NCI-H187 treated with DMSO at 0.1 percent for 48 hours (cell line): Measurements from ENCODE around the gene CCDC28A.

Experiments used
- DNase-seq: peaks from one replicate; lab custom pipeline; 2025; lab: John Stamatoyannopoulos, UW

CCDC28A gene

DNA sequence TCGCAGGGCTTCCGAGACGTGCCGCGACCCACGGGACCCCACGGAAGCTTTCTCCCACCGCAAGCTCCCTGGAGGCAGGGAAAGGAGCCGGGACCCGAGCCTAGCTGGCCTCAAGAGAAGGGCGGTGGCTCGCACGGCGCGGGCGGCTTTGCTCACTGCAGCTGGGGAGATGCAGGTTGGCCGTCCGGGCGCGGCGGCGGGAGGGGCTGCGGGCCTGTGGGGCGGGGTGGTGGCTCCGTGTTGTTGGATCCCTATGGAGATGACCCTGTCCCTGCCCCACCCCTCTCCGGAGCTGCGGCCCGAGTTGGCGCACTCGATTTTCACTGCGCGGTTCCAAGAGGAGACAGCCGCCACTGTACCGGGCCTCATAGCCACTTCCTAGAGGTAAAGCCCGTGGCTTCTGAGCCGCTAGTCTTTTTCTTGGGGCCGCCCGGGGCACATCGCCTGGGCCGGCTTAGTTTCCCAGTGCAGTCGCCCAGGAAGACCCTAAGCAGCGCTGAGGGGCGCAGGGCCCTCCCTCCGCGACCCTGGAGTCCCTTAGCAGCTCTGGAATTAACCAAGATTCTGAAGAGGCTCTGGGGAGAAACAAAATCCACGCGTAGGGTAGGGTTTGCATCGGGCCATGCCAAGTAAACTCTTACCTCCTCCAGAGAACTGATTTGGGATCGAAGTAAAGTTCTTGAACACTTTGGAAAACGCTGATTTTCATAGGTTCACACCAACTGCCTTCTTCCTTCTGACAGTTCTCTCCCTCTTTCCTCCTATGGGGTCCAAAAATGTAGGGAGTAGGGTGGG, 22.4 kb downstream of the CCDC28A start, which contains the start of gene ECT2L:
TSS of gene ECT2L (plus strand) at position 279 of the 795 bp plus-strand sequence. CDS start 17,188 bp downstream, outside the sequence.
- DNase-seq, result no peak

DNA sequence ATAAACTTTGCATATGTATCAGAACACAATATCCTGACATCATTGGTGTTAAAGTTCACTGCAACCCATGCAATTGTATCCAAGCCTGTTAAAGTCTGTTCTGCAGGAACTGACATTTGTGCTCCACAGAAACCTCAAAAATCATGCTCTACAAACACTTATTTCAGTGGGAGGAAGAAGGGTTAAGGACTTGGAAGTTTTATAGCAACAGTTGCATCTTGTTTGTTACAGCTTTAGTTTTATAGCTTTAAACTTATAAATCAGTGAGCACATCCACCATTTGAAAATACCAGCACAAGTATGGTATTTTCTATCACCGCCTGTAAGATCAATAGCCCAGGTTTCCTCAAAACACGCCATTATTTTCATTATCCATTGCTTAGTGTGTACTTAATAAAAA, 23.2 kb downstream of the CCDC28A start:
- no peak for DNase-seq

DNA sequence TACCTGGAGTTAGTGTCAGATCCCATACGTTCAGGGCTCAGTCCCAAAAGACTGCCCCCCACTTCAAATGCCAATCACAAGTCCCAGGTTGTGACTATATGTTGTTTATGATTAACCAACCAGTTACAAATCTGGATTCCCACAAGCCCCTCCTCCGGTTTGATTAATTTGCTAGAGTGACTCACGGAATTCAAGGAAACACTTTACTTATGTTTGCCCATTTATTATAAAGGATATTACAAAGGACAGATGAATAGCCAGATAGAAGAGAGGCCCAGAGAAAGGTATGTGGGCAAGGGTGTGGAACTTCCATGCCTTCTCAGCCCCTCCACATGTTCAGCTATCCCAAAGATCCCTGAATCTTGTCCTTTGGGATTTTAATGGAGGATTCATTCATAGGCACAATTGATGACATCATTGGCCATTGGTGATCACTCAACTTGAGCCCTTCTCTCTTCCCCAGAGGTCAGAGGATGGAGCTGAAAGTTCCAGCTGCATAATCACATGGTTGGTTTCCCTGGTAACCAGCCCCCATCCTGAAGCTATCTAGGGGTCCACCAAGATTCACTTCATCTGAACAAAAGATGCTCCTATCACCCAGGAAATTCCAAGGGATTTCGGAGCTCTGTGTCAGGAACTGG, 24.4 kb downstream of the CCDC28A start:
- DNase-seq, result no peak

DNA sequence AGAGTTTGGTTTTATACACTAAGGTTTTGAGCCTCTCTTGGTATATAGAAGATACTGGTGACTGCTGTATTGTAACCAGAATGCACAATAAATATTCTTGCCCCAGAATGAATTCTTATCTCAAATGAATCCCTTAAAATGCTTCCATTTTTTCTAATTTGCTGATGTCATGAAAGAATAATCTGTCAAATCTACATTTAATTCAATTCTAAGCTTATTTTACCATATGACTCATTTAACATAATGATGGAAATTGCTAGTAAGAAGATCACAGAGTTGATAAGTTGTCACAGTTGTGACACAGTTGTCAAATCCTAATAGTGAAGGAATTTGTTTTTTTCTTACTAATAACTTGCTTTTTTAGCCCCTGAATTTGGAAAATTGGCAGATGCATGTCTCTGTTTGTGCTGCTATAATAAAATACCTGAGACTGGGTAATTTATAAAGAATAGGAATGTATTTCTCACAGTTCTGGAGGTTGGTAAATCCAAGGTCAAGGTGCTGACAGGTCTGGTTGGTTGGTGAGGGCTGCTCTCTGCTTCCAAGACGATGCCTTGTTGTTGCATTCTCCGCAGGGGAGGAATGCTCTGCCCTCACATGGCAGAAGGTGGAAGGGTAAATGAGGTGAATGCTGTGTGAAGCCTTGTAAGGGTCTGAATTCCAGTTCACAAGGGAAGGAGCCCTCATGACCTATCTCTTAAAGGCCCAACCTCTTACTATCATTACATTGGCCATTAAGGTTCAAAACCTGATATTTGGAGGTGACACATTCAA, 27.0 kb downstream of the CCDC28A start:
- DNase-seq, result no peak

DNA sequence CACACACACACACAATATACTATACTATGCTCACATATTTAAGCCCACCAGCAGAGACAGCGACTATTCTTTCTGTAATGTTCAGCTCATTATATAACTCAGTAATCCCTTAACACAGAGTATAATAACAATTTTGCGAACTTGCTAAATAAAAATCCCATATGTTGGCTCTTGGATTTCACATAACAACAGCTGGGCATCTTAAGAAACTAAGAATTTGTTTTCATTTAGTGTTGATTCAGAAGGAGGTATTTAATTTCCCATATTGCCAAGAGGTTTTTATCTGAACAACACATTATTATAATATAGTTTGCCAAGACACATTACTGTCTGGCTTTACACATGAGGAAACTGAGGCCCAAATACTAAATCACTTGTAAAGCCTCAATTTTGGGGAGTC, 29.8 kb downstream of the CCDC28A start:
- DNase-seq, result no peak

DNA sequence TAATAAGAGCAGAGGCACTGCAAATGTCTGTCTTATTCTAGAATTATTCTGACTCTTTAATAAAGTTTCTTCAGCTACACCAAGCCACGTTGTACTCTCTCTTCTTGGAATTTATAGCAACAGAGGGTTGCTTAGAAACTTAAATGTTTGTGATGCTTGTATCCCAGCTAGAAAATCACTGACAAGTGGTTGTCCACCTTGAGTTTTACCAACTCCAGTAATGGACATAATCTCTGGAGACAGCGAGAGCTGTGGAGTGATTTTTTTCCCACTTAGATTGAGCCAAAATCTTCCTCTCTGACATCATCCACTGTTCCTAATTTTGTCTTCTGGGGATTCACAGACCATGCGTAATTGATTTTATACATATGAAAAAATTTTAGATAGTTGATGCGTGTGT, 30.3 kb downstream of the CCDC28A start:
- no peak for DNase-seq

DNA sequence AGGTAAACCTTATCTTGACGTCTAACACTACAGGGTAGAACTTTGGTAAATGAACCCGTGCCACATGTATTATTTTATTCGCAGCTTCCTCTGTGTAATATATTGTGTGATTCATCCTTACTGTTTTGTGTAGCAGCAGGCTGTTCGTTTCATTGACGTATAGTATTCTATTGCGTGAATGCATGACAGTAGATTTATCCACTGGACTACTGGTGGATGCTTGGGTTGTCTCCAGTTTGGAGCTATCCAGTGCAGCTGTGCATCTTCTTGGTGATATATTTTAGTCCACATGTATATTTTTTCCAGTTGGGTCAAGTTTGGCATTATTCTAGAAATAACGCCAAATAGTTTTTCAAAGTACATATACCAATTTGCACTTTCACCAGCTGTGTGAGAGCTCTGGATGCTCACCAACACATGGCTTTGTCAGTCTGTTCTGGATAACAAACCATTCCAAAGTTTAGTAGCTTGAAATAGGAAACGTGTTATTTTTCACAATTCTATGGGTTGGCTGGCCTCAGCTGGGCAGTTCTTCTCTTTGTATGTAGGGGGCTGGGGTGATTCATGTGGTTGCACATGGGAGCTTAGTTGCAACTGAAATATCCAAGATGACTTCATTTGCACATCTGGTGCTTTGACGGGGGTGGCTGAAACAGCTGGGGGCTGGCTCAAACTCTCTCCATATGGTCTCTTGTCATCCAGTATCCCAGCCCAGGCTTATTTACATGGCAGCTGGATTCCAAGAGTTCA, 31.6 kb downstream of the CCDC28A start:
- no peak for DNase-seq

DNA sequence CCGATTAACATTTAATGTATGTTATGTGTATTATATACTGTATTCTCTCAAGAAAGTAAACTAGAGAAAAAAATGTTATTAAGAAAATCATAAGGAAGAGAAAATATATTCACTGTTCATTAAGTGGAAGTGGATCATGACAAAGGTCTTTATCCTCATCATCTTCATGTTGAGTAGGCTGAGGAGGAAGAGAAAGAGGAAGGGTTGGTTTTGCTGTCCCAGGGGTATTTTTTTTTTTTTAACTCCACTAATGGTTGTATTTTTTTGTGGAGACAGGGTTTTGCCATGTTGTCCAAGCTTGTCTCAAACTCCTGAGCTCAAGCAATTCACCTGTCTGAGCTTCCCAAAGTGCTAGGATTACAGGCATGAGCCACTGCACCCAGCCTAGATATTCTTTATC, 33.3 kb downstream of the CCDC28A start:
- no peak for DNase-seq

DNA sequence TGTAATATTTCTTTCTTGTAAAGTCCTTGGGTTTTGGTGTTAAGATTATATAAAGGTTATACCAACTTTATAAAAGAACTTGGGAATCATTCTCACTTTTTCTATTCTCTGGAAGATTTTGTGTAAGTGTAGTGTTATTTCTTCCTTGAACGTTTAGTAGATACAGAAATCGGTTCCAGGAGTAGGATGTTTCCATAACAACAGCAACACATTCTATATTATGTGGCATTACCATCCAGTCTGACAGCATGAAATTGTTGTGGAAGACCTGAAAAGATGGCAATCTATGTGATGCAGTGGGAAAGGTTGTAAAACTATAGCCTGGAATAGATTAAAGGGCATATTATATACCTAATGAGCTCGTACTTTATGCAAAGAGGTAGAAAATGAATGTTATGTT, 36.1 kb downstream of the CCDC28A start:
- no peak for DNase-seq

DNA sequence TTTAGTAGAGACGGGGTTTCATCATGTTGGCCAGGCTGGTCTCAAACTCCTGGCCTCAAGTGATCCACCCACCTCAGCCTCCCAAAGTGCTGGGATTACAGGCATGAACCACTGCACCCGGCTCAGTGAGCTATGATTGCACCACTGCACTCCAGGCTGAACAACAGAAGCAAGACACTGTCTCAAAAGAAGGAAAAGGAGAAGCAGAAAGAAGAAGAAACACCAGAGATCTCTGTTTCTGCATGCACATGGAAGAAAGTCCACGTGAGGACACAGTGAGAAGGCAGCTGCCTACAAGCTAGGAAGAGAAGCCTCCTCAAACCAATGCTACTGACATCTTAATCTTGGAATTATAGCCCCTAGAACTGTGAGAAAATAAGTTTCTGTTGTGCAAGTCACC, 38.3 kb downstream of the CCDC28A start:
- no peak for DNase-seq

DNA sequence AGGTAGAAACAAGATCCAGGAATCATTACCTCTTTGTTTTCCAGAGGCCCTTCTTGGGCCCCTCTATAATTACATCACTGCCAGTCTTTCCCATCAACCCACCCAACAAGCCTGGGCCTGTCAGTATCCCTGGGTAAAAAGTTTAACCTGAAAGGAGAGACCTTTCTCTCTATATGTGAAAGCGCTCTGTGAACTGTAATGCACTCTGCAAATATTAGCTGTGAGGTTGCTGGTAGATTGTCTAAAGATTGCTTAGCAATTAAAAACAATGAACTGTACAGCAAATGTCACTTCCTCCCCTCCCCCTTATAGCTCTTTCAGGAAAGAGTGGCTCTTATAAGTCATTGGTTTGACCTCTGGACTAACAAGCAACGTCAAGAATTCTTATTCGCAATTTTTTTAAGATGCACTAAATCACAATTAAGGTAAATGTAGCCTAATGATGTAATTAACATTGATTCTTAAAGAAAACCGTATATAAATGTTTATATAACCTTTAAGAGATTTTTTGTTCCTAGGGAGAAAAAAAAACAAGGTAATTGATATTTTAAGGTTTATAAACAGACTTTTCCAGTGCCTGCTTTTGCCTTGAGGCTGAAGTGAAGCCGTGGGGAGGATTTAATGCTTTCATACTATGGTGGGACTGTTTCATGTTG, 40.7 kb downstream of the CCDC28A start:
- DNase-seq, result no peak

DNA sequence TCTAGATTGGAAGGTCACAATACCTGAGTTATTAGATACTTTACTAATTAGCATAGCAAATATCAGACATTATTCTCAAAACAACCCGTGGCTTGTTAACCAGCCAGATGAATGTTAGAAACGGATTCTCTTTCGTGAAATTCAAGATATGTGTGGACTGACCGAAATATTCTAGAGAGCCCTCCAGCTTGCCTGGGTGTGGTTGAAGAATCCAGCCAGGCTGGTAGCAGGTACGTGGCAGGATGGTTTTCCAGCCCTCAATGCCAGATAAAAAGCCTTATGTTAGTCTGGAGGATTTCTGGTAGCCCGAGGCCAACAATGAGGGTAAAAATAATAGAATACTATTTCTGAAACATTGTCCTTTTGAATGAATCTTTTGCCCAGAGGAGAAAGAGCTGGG, 41.7 kb downstream of the CCDC28A start:
- DNase-seq, result no peak

DNA sequence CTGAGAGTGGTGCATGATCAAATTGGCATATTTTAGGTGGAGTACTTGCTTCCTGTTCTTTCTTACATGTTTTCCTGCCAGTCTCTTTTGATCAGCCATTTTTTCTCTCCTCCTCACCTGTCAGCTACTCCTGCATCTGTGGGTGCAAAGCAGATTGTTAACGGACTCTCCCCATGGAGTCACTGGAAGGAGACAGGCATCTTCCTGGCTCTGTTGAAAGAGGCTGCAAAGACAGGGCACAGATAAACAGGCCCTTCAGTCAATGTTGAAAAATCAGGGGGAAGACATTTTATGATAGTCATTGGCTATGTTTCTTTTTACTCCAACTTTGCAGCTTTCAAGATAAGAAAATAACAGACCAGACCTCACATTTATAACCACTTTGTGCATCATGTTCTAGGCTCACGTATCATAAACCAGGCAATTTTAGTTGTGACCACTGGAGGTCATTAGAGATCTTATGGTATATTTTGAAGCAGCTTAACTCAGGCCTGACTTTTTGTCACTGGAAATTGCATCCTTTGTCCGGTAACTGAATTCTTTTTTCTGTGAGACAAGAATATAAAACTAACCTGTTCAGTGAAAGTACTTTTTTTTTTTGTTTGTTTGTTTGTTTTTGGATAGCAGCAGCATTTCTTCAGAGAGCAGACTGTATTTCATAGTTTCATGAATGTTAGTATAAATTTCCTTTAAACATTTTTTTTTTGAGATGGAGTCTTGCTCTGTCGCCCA, 42.4 kb downstream of the CCDC28A start:
- DNase-seq, result no peak

DNA sequence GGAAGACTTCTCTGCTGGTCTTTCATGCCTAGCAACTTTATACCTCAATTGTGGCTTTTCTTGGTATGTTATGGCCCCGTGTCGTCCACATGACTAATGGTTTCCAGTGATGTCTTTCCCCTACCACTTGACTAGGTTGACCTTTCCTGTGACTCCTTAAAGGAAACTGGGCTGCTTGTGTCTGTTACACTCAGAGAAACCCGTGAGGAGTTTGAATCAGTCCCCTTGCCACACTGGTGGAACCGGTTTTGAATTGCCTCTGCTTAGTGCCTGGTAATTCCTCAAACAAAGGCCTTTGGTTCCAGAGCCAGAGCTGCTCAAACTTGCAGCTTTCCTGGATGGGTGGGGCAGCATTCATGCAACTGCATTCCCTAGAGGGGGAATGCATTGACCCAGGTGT, 44.2 kb downstream of the CCDC28A start:
- DNase-seq, result no peak

DNA sequence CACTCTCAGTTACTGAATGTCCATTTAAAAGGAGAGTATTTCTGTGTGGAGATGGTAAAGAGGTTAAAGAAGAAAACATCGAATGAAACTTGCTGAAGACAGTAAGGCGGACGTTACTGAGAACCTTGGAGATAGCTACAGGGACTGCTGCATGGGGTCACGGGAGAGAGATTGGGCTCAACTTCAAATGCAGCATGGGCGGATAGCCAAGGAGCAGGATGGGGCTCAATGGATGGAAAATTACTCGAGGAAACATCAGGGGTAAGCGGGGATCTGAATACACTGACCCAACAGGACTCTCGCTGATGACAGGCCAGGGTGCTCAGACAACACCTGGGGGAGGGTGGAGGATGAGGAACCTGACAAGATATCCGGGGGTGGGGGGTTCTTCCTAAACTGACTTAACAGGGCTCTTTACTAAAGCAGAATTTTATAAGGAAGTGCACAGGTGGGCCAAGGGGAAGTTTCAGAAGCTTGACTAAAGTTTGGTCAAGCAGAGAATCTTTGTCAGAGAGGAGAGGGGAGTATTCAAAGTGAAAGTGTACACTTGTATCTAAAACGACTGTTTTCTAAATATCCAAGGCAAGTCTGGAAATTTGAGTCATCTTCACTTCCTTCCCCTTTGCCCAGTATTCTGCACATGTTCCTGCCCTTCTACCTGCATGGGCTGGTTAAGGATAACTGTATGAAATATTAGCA, 45.1 kb downstream of the CCDC28A start:
- no peak for DNase-seq

DNA sequence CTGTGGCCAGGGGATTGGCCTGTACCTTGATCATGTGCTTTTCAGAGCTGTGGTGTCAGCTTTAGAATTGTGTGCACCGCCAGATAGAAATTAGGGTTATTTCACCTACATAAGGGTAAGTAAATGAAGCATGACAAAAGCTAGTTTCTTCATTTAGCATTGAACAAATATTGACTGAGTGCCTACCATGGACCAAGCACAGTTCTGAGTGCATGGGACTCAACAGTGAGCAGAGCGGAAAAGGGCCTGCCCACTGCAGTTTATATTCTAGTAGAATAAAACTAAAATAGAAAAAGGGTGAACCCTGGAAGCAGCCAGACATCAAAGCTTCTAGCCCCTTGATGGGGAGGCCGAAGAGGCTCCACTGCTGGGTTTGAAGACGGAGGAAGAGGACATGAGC, 48.0 kb downstream of the CCDC28A start:
- no peak for DNase-seq

DNA sequence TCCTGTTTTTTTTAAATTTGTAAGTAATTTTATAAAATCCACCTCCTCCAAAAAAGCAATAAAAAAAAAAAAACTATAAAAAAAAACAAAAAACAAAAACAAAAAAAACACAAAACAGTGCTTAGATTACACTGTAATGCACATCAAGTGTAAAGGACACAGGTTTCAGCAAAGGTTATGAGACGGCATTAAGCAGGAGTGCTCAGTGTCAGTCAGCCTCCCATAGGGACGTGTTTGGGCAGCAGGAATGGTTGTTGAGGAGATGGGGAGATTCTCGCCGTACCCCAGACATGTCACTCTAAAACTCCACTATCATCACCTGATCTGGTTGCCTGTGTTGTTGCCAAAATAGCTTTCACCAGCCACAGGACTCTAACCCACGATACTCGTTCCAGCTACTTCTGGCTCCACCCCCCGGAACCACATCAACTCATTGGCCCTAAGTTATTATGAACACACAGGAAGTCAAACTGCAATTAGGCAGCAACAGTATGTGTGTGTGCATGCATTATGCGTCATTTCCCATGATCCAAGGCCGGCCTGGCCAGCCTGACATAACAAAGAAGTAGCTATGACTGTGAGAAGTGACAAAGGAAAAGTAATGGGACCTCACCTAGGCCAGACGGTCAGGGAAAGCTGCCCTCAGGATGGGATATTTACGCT, 51.0 kb downstream of the CCDC28A start:
- no peak for DNase-seq

DNA sequence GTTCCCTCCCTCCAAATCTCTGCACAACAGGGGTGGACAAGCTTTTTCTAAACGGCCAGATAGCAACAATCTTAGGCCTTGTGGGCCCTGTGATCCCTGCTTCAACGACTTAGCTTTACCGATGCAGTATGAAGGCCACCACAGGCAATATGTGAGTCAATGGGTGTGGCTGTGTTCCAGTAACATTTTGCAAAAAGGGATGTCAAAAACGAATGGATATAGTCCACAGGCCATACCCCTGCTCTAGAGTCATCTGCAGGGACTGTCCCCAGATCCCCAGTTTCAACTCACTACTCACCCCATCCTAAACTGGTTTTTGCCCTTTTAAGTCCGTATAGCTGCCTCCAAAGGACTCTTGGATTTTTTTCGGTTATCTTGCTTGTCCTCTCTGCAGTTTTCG, 56.7 kb downstream of the CCDC28A start:
- no peak for DNase-seq

DNA sequence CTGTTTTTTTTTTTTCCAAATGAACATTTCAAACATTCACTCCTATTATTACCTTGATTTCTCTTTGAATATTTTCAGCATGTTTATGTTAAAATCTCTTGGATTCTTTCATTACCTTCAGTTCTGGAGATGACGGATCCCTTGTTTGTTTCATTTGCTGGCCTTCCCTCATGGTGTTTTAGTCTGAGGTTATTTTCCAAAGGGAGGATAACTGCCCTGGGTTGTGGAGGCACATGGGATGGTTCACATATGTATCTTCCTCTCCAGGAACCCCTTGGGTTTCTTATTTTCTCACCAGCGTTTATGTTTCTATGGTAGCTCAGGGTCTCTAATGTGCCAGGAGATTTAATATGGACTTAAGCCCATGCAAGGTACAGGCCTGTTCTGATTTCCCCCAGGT, 58.6 kb downstream of the CCDC28A start:
- no peak for DNase-seq
